GM10266 (cell line): ENCODE results near the gene LIF.

Experiments used
- DNase-seq: peaks from one replicate; pipeline ENCODE4 v3.0.0; 2012; ENCODE audit errors: extremely low spot score
- CTCF ChIP-seq: IDR thresholded peaks from 2 replicates; pipeline ENCODE4 v1.5.1; 2012; ENCODE audit warnings: mild to moderate bottlenecking, low read depth; ENCODE audit not compliant: control insufficient read depth, insufficient read depth; ENCODE audit errors: missing control alignments

Gene LIF

GRCh38 chr22:30262112-30262511, 15.6 kb upstream of the LIF start:
- no peak for DNase-seq
- no peak for TF ChIP-seq CTCF

GRCh38 chr22:30261134-30261533, 14.6 kb upstream of the LIF start:
- no peak for DNase-seq
- no peak for TF ChIP-seq CTCF

GRCh38 chr22:30260682-30261081, 14.1 kb upstream of the LIF start:
- no peak for TF ChIP-seq CTCF
- DNase-seq: no peak

GRCh38 chr22:30260276-30260675, 13.7 kb upstream of the LIF start:
- no peak for TF ChIP-seq CTCF
- DNase-seq: no peak

GRCh38 chr22:30254314-30254713, 7.8 kb upstream of the LIF start:
- no peak for DNase-seq
- TF ChIP-seq CTCF: no peak

GRCh38 chr22:30253205-30253852, 6.8 kb upstream of the LIF start:
- TF ChIP-seq CTCF: no peak
- no peak for DNase-seq

- DNase-seq: no peak
These were observed 6.0 kb upstream of the LIF start for GRCh38 chr22:30252411-30253204.

More at GRCh38 chr22:30252411-30253204, 6.0 kb upstream of the LIF start:
- no peak for TF ChIP-seq CTCF
